NCI-H510A (cell line): ENCODE measurements around the gene PSG1.
"Not testable (repeated sequence)": the region's sequence is repeated elsewhere in the genome, so short reads cannot be mapped to it uniquely, and the experiment has no call there.

Source experiments
- DNase-seq: peaks from one replicate; lab custom pipeline; 2025; lab: John Stamatoyannopoulos, UW

The PSG1 gene

DNA sequence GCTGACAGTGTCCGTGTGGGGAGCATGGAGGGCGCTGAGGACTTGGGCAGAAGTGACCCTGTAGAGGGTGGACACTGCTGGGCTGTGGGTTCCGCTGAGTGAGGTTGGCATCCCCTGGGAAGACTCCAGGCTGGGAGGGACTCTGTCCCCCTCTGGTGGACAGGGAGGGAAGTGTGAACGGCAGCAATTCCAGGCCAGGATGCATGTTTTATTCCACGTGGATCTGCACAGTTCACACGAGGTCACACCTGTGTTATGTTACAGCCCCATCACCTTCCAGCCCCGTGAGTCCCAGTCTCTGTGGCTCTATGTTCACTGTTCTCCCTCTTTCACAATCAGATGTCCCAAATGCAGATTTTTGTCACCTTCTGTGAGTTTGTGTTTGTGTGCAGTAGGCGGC lies 1.8 kb upstream of the PSG1 start:
- DNase-seq: not testable (repeated sequence)

DNA sequence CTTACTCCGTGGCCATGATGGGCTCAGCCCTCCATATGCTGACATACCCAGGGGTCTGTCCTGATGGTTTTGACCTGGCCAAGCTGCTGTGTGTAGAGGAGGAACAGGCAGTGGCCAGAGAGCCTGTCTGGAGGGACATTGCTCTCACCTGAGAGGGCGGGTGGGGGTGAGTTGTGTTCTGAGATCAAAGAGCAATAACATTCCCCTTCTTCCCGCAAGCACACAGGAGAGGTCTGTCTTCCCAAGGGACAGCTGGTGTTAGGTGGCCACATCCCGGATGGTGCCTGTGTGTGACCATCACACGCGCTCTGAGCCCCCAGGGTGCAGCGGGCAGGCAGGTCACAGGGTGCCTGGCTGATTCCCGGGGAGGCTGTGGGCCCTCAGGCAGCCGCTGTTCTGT lies 1.1 kb upstream of the PSG1 start:
- DNase-seq: not testable (repeated sequence)

DNA sequence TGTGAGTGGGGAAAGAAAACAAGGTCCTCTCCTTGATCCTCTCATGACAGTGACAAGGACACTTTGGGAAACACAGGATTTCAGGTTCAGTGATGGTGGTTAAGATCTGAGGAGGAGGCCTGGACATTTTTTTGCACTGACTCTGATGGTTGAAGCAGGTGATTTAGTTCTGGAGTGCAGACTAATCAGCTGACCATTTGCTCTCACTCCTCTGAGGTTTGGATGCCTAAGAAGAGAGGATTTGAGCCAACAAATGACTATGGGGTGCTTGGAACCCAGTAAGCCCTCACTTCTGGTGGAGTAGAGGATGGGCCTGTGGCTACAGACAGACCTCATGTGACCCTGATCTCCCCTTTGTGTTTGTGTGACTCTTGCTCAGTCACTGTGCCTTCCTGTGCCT lies 2.9 kb downstream of the PSG1 start:
- DNase-seq: not testable (repeated sequence)

DNA sequence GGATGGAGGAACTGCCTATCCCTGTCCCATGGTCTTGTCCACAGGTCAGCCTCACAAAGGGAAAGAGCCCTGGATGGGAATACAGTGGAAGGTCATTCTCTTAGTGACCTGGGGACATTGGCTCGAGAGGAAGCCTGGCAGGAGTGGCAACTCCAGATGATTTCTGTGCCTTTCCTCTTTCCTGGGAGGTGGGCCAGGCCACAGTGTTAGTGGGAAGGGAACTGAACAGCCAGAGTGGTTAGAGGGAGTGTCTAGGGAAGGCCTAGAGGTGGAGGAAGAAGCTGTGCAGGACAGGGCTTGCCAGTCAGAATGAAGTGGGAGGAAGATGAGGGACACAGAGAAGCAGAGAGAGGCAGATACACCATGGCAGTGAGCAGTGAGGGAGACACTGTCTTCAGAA lies 3.6 kb downstream of the PSG1 start:
- DNase-seq: not testable (repeated sequence)

DNA sequence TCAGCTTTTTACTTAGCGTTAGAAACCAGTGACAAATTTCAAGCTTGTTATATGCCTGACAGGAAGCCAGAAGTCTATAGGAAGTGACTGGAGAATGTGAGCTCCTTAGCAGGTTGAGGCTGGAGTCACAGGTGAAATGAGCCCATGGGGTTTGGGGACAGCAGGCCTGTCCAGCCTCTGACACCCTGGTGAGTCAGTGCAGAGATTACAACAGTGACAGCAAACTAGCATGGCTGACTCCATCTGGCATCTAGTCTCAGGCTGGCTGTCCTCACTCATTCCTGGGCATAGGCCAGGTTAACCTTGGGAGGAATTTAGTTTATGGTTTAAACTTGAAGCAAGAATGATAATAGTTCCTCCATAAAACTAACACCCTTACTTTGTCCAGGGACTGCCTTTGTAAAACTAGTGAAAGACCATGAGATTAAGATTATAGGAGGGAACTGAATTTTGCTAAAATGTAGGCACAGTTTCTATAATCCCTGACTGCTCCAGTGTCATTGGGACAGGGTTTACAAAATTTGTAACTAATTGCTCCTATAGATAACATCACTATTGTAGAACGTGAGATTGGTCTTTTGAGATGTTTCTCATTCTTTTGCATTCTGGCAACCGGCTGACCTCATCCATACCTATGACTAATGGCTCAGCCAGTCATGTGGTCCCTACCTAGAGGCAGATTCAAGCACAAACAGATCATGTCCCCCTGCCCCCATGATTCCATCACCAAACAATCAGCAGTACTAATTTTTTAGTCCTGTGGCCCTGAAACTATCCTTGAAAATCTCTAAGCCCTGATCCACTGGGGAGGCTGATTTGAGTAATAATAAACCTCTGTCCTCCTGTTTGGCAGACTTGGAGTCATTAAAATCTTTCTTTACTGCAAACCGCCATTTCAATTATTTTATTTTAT lies 4.4 kb downstream of the PSG1 start:
- DNase-seq: not testable (repeated sequence)

DNA sequence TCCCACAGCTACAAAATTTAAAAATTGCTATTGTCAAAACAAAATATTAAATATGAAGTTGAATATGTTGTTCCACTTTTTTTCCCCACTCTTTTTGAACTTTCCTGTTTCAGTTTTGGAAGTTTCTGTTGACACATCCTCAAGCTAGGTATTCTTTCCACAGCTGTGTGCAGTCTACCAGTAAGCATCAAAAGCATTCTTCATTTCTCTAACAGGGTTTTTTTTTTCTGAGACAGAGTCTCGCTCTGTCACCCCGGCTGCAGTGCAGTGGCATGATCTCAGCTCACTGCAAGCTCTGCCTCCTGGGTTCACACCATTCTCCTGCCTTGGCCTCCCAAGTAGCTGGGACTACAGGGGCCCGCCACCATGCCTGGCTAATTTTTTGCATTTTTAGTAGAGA lies 5.4 kb downstream of the PSG1 start:
- not testable (repeated sequence) for DNase-seq

DNA sequence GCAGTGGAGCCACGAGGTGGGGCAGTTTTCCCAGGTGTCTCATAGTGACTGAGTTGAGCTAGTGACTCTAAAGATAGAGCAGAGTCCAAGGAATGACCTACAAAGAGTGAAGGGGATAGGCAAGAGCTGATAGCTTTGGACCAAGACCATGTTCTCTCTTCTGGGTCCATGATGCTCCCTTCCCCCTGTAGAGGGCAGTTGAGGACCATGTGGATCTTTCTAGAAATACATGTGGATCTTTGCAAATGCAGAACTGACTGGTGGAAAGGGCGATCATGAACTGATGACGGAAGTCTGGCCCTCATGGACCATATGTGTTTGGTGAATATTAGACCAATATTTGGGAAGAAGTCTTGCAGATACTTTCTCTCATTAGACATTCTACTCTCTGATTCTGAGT lies 6.9 kb downstream of the PSG1 start:
- no peak for DNase-seq

DNA sequence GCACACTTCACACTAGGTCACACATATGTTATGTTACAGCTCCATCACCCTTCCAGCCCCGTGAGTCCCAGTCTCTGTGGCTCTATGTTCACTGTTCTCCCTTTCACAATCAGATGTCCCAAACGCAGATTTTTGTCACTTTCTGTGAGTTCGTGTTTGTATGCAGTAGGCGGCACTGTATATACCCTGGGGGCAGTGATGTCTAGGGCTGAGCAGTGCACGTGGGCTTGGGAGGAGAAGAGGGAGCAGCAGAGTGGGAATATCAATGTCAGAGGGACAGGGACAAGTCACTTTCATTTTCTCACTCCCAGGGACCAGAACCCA lies 22.0 kb downstream of the PSG1 start:
- no peak for DNase-seq

DNA sequence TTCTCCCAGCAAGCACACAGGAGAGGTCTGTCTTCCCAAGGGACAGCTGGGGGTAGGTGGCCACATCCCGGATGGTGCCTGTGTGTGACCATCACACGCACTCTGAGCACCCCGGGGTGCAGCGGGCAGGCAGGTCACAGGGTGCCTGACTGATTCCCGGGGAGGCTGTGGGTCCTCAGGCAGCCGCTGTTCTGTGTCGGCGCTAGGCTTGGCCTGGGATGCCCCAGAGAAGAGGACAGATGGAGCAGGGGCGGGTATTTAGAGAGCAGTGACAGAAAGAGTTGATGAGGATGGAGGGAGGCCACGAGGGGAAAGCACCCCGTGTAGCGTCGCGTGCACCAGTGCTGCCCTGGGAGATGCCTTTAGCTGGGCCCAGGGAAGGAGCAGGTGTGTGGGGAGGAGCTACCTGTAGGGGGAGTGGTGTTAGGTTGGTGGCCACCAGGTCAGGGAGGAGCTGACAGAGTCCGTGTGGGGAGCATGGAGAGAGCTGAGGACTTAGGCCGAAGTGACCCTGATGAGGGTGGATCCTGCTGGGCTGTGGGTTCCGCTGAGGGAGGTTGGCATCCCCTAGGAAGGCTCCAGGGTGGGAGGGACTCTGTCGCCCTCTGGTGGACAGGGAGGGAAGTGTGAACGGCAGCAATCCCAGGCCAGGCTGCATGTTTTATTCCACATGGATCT lies 22.5 kb downstream of the PSG1 start:
- DNase-seq: not testable (repeated sequence)

DNA sequence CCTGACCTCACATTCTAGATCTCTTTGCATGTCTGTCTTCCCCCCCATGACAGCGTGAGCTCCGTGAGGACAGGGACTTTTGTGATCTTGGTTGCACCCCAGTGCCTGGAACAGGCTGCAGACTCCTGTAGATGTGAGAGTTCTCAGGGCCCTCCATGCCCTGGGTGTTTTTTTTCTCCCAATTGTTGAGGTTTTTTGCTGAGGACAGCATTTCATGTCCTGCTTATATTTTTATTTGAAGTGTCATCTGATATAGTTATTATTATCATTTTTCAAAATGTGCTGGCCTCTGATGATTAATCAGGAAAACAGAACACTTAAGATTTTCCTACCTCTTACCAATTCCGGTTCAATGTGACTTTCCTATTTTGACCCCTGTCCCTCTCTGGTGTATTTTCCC lies 24.8 kb downstream of the PSG1 start:
- not testable (repeated sequence) for DNase-seq

DNA sequence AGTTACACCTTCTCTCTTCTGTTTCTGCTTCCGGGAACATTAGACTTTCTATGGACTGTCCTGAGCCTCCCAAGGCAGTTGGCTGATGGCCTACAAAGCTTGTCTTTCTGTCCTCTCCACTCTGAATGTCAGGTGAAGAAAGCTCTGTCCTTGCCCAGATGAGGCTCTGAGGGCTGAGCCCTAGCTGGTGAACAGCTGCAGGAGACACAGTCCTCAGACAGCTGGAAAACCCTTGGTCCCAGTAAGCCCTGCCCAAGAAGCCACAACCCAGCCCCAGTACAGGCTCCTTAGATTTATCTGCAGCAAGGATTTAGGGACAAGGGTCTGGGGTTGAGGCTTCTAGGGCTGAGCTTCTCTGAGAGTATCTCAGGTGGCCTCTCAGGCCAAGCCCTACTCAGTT lies 26.3 kb downstream of the PSG1 start:
- DNase-seq: not testable (repeated sequence)

DNA sequence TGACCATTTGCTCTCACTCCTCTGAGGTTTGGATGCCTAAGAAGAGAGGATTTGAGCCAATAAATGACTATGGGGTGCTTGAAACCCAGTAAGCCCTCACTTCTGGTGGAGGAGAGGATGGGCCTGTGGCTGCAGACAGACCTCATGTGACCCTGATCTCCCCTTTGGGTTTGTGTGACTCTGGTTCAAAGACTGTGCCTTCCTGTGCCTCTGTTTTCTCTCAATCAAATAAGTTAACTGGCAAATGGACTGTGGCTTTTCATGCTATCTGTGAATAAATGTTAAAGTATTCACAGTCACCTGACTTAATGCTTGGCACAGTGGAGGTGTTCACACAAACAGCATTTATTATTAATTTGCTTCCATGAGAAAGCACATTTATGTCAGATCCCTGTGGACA lies 26.7 kb downstream of the PSG1 start:
- DNase-seq: not testable (repeated sequence)

DNA sequence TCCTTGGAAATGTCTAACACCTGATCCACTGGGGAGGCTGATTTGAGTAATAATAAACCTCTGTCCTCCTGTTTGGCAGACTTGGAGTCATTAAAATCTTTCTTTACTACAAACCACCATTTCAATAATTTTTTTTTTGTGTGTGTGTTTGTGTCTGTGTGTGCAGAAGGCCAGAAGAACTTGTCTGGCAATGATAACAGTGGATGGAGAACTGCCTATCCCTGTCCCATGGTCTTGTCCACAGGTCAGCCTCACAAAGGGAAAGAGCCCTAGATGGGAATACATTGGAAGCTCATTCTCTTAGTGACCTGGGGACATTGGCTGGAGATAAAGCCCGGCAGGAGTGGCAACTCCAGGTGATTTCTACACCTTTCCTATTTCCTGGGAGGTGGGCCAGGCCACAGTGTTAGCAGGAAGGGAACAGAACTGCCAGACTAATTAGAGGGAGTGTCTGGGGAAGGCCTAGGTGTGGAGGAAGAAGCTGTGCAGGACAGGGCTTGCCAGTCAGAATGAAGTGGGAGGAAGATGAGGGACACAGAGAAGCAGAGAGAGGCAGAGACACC lies 27.7 kb downstream of the PSG1 start:
- DNase-seq: not testable (repeated sequence)

DNA sequence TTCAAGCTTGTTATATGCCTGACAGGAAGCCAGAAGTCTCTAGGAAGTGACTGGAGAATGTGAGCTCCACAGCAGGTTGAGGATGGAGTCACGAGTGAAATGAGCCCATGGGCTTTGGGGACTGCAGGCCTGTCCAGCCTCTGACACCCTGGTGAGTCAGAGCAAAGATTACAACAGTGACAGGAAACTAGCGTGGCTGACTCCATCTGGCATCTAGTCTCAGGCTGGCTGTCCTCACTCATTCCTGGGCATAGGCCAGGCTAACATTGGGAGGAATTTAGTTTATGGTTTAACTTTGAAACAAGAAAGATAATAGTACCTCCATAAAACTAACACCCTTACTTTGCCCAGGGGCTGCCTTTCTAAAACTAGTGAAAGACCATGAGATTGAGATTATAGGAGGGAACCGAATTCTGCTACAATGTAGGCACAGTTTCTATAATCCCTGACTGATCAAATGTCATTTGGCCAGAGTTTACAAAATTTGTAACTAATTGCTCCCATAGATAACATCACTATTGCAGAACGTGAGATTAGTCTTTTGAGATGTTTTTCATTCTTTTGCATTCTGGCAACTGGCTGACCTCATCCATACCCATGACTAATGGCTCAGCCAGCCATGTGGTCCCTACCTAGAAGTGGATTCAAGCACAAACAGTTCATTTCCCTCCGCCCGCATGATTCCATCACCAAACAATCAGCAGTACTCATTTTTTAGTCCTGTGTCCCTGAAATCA lies 28.4 kb downstream of the PSG1 start:
- no peak for DNase-seq

DNA sequence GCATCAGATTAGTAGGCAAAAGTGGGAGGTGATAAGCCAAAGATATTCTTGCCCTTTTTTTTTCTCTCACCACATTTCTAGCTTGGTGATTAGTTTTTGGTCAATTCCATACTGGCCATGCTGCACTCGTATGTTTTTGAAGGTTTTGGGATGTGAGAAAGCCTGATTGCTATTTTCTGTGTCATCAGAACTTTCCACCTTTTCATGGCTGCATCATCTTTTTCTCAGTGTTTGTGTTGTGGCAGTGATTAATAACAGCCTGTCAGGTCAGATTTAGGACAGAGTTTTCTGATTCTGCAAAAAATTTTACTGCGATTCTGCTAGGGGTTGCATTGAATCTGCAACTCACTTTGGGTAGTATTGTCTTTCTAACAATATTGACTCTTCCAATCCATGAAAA lies 32.9 kb downstream of the PSG1 start:
- no peak for DNase-seq

DNA sequence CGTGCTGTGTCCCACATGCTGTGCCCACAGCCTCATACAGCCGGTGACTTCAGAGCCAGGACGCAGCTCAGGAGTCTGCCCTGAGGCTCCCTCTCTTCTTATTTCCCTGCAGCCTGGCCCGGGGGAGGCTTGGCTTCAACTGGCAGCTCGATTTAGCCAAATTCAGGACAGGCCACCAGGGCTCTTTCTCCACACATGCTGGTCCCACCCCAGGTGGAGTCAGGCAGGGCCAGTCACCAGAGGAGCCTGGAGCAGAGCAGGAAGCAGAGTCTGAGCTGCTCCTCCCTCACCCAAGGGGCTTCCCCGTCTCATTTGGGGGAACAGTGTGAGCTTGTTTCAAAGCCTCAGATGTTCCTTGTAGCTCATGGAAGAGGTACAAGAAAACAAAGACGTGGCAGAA lies 35.9 kb downstream of the PSG1 start:
- DNase-seq: not testable (repeated sequence)

DNA sequence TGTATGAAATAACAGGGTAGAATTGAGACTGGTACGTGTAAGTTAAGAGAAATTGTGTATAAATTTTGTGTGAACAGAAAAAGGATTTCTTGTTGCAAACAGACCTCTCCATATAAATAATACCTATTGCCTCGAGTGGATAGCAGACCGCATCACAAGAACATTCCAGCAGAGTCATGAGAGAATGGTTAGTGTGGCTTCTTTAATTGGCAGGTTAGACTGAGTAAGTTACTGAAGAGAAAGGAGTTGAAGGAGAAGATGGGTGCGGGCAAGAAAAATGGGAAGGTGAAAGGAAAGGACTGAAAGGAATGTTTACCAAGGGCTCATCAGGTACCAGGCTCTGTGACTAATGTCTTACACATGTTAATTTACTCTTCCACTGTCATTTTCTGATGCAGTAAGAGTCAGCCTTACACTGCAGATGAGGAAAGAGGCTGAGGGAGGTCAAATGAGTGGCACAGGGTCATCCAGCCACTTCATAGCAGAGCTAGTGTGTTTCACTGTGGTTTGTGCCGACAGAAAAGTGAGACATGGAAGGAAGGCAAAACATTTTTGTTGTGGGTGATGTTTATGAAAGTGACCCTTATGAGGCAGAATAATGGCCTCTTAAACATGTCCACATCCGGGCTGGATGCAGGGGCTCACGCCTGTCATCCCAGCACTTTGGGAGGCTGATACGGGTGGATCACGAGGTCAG lies 46.6 kb downstream of the PSG1 start:
- DNase-seq: not testable (repeated sequence)

DNA sequence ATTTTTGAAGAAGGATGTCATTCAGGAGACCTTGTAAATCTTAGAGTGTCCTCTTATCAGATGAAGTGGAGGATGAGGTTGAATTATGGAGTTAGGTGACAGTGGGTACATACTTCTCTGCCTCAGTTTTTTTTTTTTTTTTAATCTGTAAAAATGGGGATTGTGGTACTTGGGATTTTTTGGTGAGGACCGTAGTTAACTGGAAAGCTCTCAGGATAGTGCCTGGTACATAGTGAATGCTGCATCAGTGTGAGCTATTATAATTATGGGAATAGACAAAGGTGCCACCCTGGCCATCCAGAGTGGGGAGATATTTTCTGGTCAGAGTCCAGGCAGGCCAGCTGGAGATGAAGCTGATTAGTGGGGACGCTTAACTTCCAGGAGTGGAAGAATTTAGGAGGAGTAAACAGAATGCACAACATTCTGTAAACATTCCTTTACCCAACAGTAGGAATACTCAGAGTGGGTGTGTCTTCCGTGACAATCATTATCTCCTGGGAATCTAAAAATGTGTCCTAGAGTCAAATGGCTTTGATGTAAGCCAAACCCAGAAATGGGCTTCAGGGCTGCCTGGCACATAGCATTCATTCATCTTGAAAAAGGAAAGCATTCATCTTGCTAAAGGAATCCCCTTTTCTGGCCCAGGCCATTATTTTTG lies 47.4 kb downstream of the PSG1 start:
- DNase-seq: not testable (repeated sequence)

DNA sequence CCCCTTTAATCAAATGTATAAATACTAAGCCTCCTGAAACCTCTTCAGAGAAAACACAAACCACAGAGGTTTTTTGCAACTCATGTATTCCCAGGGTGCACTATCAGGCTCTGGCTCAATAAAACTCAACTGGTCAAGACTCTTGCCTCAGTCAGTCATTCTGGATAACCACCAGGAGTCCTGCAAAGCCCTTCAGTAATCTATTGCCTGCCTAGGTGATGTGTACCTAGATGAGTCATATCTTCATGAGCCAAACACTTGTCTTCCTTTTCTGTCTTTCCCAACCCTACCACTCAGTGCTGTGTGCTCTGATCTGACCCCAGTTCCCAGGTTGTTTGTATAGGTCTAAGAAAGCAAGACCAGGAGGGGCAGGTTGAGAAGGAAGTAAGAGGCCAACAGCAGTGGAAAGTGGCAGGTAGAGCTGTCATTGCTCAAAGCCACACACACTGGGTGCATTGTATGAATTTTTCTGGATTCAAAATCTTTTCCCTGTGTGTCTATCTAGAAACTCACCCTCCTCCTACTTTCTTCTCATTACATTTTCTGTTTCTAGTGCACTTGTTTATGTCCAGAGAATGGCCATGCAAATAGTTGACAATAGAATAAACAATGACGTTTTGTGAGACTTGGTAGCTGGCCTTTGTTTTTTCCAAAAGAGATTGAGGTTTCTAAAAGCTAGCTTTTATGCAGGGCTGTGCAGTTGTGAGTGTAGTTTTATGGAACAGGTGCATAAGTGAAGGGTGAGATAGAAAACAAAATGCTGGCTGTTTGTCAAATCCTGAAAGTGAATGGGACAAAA lies 48.1 kb downstream of the PSG1 start:
- no peak for DNase-seq

DNA sequence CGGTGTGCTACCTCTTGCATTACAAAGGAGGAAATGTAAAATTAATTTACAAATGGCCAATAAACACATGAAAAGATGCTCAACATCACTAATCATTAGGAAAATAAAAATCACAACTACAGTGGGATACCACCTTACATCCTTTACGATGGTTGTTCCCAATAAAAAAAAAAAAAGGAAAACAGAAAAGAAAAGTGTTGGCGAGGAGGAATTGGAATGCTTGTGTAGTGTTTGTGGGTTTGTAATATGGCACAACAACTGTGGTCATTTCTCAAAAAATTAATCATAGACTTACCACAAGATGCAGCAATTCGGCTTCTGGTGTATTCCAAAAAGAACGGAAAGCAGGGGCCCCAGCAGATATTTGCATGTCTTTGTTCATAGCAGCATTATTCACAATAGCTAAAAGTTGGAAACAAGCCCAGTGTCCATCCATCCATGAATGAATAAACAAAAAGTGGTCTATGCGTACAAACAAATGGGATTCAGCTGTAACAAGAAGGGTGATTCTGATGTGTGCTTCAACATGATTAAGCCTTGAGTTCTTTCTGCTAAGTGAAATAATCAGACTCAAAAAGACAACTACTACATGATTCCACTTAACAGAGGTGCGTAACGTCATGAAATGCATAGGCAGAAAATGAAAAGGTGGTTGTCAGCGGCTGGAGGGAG lies 58.1 kb downstream of the PSG1 start:
- not testable (repeated sequence) for DNase-seq
